IMR-90 (cell line): ENCODE measurements around the gene ALB. TPM values are rescaled to one million over a fixed set of nuclear protein-coding genes. Genes with fewer than 3 reads are reported as not detected.

ENCODE experiments used
- ATAC-seq: fragments of 200-7000 bp; cut with Tn5 transposase; 2 replicates; pipeline ENCODE4 v1.9.1; 2020; ENCODE audit warnings: low read depth, mild to moderate bottlenecking, moderate library complexity
- BruUV-seq: library from RNA; stranded (reverse); fragments of 400-500 nt; replicated peaks from 2 replicates; lab custom pipeline; 2021; lab: Mats Ljungman, UMichigan
- CTCF ChIA-PET: fragments of 300-600 bp; formaldehyde crosslinking; extraction: SDS; loops from one replicate; lab custom pipeline; 2021; ENCODE audit warnings: antibody characterized with exemption; lab: Yijun Ruan, JAX
- POLR2A ChIA-PET: fragments of 300-600 bp; sonication (Branson Sonifier 250); formaldehyde crosslinking; loops from one replicate; lab custom pipeline; 2022; ENCODE audit warnings: antibody characterized with exemption; ENCODE audit not compliant: unreplicated experiment; lab: Charles Lee
- DNase-seq: peaks from one replicate; pipeline ENCODE4 v3.0.0; 2013
- H2AFZ ChIP-seq: replicated peaks from 2 replicates; pipeline ENCODE3; 2013; ENCODE audit warnings: low read length, mild to moderate bottlenecking; ENCODE audit not compliant: poor library complexity
- H2AK5ac ChIP-seq: 2 replicates; pipeline ENCODE4 v1.6.1; 2013; ENCODE audit warnings: low read depth, low read length, inconsistent platforms
- H2AK9ac ChIP-seq: replicated peaks from 2 replicates; pipeline ENCODE3; 2013; ENCODE audit warnings: mild to moderate bottlenecking, low read depth, low read length, moderate library complexity; ENCODE audit not compliant: poor library complexity
- H2BK120ac ChIP-seq: 2 replicates; pipeline ENCODE4 v1.6.1; 2013; ENCODE audit warnings: low read depth, low read length, inconsistent platforms
- H2BK15ac ChIP-seq: 3 replicates; pipeline ENCODE4 v1.6.1; 2013; ENCODE audit warnings: low read depth, low read length, inconsistent platforms
- H2BK20ac ChIP-seq: 2 replicates; pipeline ENCODE4 v1.6.1; 2013; ENCODE audit warnings: low read depth, mild to moderate bottlenecking, inconsistent platforms, low read length, moderate library complexity
- H2BK5ac ChIP-seq: 2 replicates; pipeline ENCODE4 v1.6.1; 2013; ENCODE audit warnings: mild to moderate bottlenecking, low read depth, low read length, inconsistent platforms; ENCODE audit not compliant: poor library complexity, severe bottlenecking
- H3K14ac ChIP-seq: replicated peaks from 2 replicates; pipeline ENCODE4 v1.6.1; 2013; ENCODE audit warnings: low read depth, low read length, inconsistent platforms
- H3K18ac ChIP-seq: 2 replicates; pipeline ENCODE4 v1.6.1; 2013; ENCODE audit warnings: low read depth, low read length, control low read depth
- H3K23ac ChIP-seq: 2 replicates; pipeline ENCODE4 v1.6.1; 2013; ENCODE audit warnings: low read depth, low read length, inconsistent platforms
- H3K27ac ChIP-seq: 2 replicates; pipeline ENCODE4 v1.5.1; 2013; ENCODE audit warnings: mild to moderate bottlenecking, control low read depth, low read length; ENCODE audit not compliant: insufficient read depth
- H3K27me3 ChIP-seq: 2 replicates; pipeline ENCODE4 v1.6.1; 2013; ENCODE audit warnings: low read length; ENCODE audit not compliant: control insufficient read depth, insufficient read depth
- H3K36me3 ChIP-seq: 2 replicates; pipeline ENCODE4 v1.6.1; 2013; ENCODE audit warnings: low read length, mixed read lengths; ENCODE audit not compliant: control insufficient read depth, insufficient read depth
- H3K4ac ChIP-seq: 2 replicates; pipeline ENCODE4 v1.6.1; 2013; ENCODE audit warnings: low read depth, low read length, inconsistent platforms
- H3K4me1 ChIP-seq: 2 replicates; pipeline ENCODE4 v1.6.1; 2013; ENCODE audit warnings: low read length, mixed read lengths; ENCODE audit not compliant: control insufficient read depth, insufficient read depth
- H3K4me2 ChIP-seq: 2 replicates; pipeline ENCODE4 v1.6.1; 2013; ENCODE audit warnings: low read depth, mild to moderate bottlenecking, control low read depth, low read length, moderate library complexity
- H3K4me3 ChIP-seq: 2 replicates; pipeline ENCODE4 v1.5.1; 2013; ENCODE audit warnings: low read depth, mild to moderate bottlenecking, control low read depth, low read length, moderate library complexity; ENCODE audit not compliant: insufficient read depth
- H3K56ac ChIP-seq: 2 replicates; pipeline ENCODE4 v1.6.1; 2013; ENCODE audit warnings: low read length, inconsistent platforms; ENCODE audit not compliant: insufficient read depth; ENCODE audit errors: extremely low read depth
- H3K79me1 ChIP-seq, 2 experiments: 2 replicates each; pipeline ENCODE4 v1.6.1; 2013; ENCODE audit warnings: low read length in 2 of 2, inconsistent platforms in 1 of 2, low read depth in 1 of 2
- H3K9ac ChIP-seq: 2 replicates; pipeline ENCODE4 v1.6.1; 2013; ENCODE audit warnings: low read depth, low read length, control low read depth
- H3K9me1 ChIP-seq: 2 replicates; pipeline ENCODE4 v1.6.1; 2013; ENCODE audit warnings: low read length, inconsistent platforms; ENCODE audit not compliant: insufficient read depth
- H3K9me3 ChIP-seq: 2 replicates; pipeline ENCODE4 v1.6.1; 2013; ENCODE audit warnings: low read length; ENCODE audit not compliant: control insufficient read depth, insufficient read depth
- H4K20me1 ChIP-seq: 2 replicates; pipeline ENCODE4 v1.6.1; 2013; ENCODE audit warnings: low read length, inconsistent platforms; ENCODE audit not compliant: insufficient read depth
- H4K5ac ChIP-seq: 2 replicates; pipeline ENCODE4 v1.6.1; 2013; ENCODE audit warnings: mild to moderate bottlenecking, low read depth, low read length, control low read depth
- H4K8ac ChIP-seq, 2 experiments: 2 replicates each; pipeline ENCODE4 v1.6.1; 2013; ENCODE audit warnings: low read depth in 2 of 2, low read length in 2 of 2, control low read depth in 1 of 2, inconsistent platforms in 1 of 2
- H4K91ac ChIP-seq: 2 replicates; pipeline ENCODE4 v1.6.1; 2013; ENCODE audit warnings: low read depth, low read length, inconsistent platforms; ENCODE audit not compliant: insufficient read depth
- BHLHE40 ChIP-seq: fragments of 150-350 bp; IDR thresholded peaks from 2 replicates; pipeline ENCODE4 v1.6.1; 2016; ENCODE audit warnings: mild to moderate bottlenecking, low read depth, low read length
- CEBPB ChIP-seq: IDR thresholded peaks from 2 replicates; pipeline ENCODE4 v1.6.1; 2012; ENCODE audit warnings: low read depth, low read length, improper control_type of control experiment
- CHD1 ChIP-seq: IDR thresholded peaks from 2 replicates; pipeline ENCODE4 v1.6.1; 2012; ENCODE audit warnings: low read depth, low read length, improper control_type of control experiment
- FOS ChIP-seq: fragments of 150-350 bp; IDR thresholded peaks from 2 replicates; pipeline ENCODE4 v1.6.1; 2016; ENCODE audit warnings: low read depth, low read length
- MAFK ChIP-seq: IDR thresholded peaks from 2 replicates; pipeline ENCODE4 v1.6.1; 2012; ENCODE audit warnings: low read depth, low read length, improper control_type of control experiment
- MAZ ChIP-seq: IDR thresholded peaks from 2 replicates; pipeline ENCODE4 v1.6.1; 2012; ENCODE audit warnings: low read depth, mild to moderate bottlenecking, low read length, improper control_type of control experiment, moderate library complexity, borderline replicate concordance
- MXI1 ChIP-seq: IDR thresholded peaks from 2 replicates; pipeline ENCODE4 v1.6.1; 2012; ENCODE audit warnings: low read depth, mild to moderate bottlenecking, low read length, moderate library complexity, borderline replicate concordance
- NFE2L2 ChIP-seq: fragments of 150-350 bp; IDR thresholded peaks from 2 replicates; pipeline ENCODE4 v1.6.1; 2016; ENCODE audit warnings: low read depth, mild to moderate bottlenecking, low read length
- POLR2A ChIP-seq: IDR thresholded peaks from 2 replicates; pipeline ENCODE4 v1.6.1; 2012; ENCODE audit warnings: mild to moderate bottlenecking, low read depth, low read length
- RAD21 ChIP-seq: IDR thresholded peaks from 2 replicates; pipeline ENCODE4 v1.6.1; 2012; ENCODE audit warnings: low read length, improper control_type of control experiment
- RCOR1 ChIP-seq: IDR thresholded peaks from 2 replicates; pipeline ENCODE4 v1.6.1; 2012; ENCODE audit warnings: mild to moderate bottlenecking, low read length, improper control_type of control experiment; ENCODE audit not compliant: insufficient replicate concordance
- RFX5 ChIP-seq: IDR thresholded peaks from 2 replicates; pipeline ENCODE4 v1.8.0; 2012; ENCODE audit warnings: low read depth, mild to moderate bottlenecking, low read length, moderate library complexity
- SMC3 ChIP-seq: fragments of 150-350 bp; IDR thresholded peaks from 2 replicates; pipeline ENCODE4 v1.6.1; 2016; ENCODE audit warnings: low read depth, mild to moderate bottlenecking, antibody characterized with exemption, low read length, moderate library complexity
- WGBS, 2 experiments: methylation state at CpG; one replicate each; pipeline versions ENCODE4 v1.1.5 to v1.1.7; 2013; ENCODE audit warnings: missing lambda C conversion rate in 2 of 2; ENCODE audit not compliant: insufficient read length in 1 of 2; ENCODE audit errors: extremely low coverage in 2 of 2; 5-methylcytosine and 5-hydroxymethylcytosine counted together
- dilution Hi-C: fragments of 300-500 bp; cut with HindIII; formaldehyde crosslinking; loops from one replicate; pipeline ENCODE4 v1.14.3; 2018; ENCODE audit warnings: low sequenced_read_pairs; ENCODE audit not compliant: unreplicated experiment
- in situ Hi-C: fragments of 300-500 bp; cut with MboI; formaldehyde crosslinking; loops from 3 replicates; pipeline ENCODE4 v1.14.3; 2019; ENCODE audit warnings: low sequenced_read_pairs, inconsistent platforms, mixed read lengths
- intact Hi-C: fragments of 100-400 bp; cut with micrococcal nuclease; formaldehyde crosslinking; loops from 2 replicates; pipeline ENCODE4 v1.10.0; 2022
- polyA plus RNA-seq, 3 experiments: library from polyadenylated mRNA; depleted of rRNA; stranded (reverse); fragments of >200 nt; gene quantifications; 2 replicates each; pipeline ENCODE4 v1.2.3, GENCODE V29; 2012; ENCODE audit warnings: low replicate concordance in 1 of 3
- total RNA-seq: library from RNA; depleted of rRNA; stranded (reverse); fragments of >200 nt; gene quantifications from 2 replicates; pipeline ENCODE4 v1.2.3, GENCODE V29; 2012
- TF ChIP-seq, protein P1 (sequence below): fragments of 150-350 bp; IDR thresholded peaks from 2 replicates; pipeline ENCODE4 v1.6.1; 2017; ENCODE audit warnings: mild to moderate bottlenecking, antibody characterized with exemption, low read length, low read depth
- TF ChIP-seq, protein P2 (sequence below): conservative IDR thresholded peaks from 2 replicates; pipeline ENCODE4 v1.5.1; 2012; ENCODE audit warnings: mild to moderate bottlenecking, low read depth, low read length, improper control_type of control experiment
- TF ChIP-seq, protein P3 (sequence below): fragments of 150-350 bp; IDR thresholded peaks from 2 replicates; pipeline ENCODE4 v1.6.1; 2016; ENCODE audit warnings: low read depth, mild to moderate bottlenecking, low read length, moderate library complexity, borderline replicate concordance

ALB gene
- total and polyA plus RNA-seq, 2 of the 4 experiments (the other 2 are of a cell fraction) = not detected

DNA sequence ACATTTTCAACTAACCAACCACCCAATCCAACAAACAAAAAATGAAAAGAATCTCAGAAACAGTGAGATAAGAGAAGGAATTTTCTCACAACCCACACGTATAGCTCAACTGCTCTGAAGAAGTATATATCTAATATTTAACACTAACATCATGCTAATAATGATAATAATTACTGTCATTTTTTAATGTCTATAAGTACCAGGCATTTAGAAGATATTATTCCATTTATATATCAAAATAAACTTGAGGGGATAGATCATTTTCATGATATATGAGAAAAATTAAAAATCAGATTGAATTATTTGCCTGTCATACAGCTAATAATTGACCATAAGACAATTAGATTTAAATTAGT is 27.7 kb downstream of the ALB start:
- TF ChIP-seq MAFK = no peak
- no peak for TF ChIP-seq POLR2A
- TF ChIP-seq SMC3 = no peak
- TF ChIP-seq BHLHE40 = no peak
- TF ChIP-seq, protein P1, sequence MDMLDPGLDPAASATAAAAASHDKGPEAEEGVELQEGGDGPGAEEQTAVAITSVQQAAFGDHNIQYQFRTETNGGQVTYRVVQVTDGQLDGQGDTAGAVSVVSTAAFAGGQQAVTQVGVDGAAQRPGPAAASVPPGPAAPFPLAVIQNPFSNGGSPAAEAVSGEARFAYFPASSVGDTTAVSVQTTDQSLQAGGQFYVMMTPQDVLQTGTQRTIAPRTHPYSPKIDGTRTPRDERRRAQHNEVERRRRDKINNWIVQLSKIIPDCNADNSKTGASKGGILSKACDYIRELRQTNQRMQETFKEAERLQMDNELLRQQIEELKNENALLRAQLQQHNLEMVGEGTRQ = no peak
- TF ChIP-seq FOS = no peak
- no peak for TF ChIP-seq RAD21
- no peak for TF ChIP-seq RFX5
- no peak for TF ChIP-seq RCOR1
- TF ChIP-seq, protein P2, sequence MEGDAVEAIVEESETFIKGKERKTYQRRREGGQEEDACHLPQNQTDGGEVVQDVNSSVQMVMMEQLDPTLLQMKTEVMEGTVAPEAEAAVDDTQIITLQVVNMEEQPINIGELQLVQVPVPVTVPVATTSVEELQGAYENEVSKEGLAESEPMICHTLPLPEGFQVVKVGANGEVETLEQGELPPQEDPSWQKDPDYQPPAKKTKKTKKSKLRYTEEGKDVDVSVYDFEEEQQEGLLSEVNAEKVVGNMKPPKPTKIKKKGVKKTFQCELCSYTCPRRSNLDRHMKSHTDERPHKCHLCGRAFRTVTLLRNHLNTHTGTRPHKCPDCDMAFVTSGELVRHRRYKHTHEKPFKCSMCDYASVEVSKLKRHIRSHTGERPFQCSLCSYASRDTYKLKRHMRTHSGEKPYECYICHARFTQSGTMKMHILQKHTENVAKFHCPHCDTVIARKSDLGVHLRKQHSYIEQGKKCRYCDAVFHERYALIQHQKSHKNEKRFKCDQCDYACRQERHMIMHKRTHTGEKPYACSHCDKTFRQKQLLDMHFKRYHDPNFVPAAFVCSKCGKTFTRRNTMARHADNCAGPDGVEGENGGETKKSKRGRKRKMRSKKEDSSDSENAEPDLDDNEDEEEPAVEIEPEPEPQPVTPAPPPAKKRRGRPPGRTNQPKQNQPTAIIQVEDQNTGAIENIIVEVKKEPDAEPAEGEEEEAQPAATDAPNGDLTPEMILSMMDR = no peak
- TF ChIP-seq NFE2L2 = no peak
- no peak for TF ChIP-seq CEBPB
- TF ChIP-seq, protein P3, sequence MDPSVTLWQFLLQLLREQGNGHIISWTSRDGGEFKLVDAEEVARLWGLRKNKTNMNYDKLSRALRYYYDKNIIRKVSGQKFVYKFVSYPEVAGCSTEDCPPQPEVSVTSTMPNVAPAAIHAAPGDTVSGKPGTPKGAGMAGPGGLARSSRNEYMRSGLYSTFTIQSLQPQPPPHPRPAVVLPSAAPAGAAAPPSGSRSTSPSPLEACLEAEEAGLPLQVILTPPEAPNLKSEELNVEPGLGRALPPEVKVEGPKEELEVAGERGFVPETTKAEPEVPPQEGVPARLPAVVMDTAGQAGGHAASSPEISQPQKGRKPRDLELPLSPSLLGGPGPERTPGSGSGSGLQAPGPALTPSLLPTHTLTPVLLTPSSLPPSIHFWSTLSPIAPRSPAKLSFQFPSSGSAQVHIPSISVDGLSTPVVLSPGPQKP = no peak
- no peak for TF ChIP-seq MXI1
- TF ChIP-seq MAZ = no peak
- TF ChIP-seq CHD1 = no peak
- intact Hi-C loops = no loop called here
- Histone ChIP-seq H3K14ac (no peak overlapping the region), H3K23ac (no peak overlapping the region), H4K5ac (no peak overlapping the region), H3K4me1 (no peaks in the 10 kb centered on the region), H2BK15ac (no peak overlapping the region), H3K9ac (no peak overlapping the region), H3K4me3 (no peak overlapping the region), H2BK20ac (no peak overlapping the region), H3K56ac (no peak overlapping the region), H2AK9ac (no peak overlapping the region), H2AFZ (no peak overlapping the region), H3K18ac (no peak overlapping the region), H3K27ac (no peak overlapping the region), H3K4me2 (no peak overlapping the region), H2AK5ac (no peak overlapping the region), H2BK120ac (no peak overlapping the region), H2BK5ac (no peak overlapping the region), H3K79me1 (no peaks in the 10 kb centered on the region), H4K91ac (no peak overlapping the region), H3K4ac (no peak overlapping the region), H4K8ac (no peak overlapping the region), H3K9me1 (no peaks in the 10 kb centered on the region), H3K9me3 (no peaks in the 10 kb centered on the region), H3K27me3 (peaks cover 7% of the 10 kb centered on the region), H4K20me1 (no peaks in the 10 kb centered on the region), H3K36me3 (no peaks in the 10 kb centered on the region)
- ChIA-PET POLR2A (no interaction called here), CTCF (interaction anchor here (0.6 kb wide), 1 partner anchor 117 kb away, joined by 4 read pairs; no protein-coding TSS in a partner anchor)
- no CpG with 5 or more reads among the region's 1 CpG for WGBS, 2 experiments
- dilution Hi-C loops = no loop called here
- DNase-seq = no peak
- no TSS peak for BruUV-seq
- ATAC-seq = no peak
- in situ Hi-C loops = no loop called here
